ES-I3 (cell line): Measurements from ENCODE around the gene HAGHL.
"Not testable (repeated sequence)": the region's sequence is repeated elsewhere in the genome, so short reads cannot be mapped to it uniquely, and the experiment has no call there.

Source experiments
- H3K36me3 ChIP-seq: 2 replicates; pipeline ENCODE4 v1.6.1; 2013; ENCODE audit warnings: mild to moderate bottlenecking, low read length, control low read depth, moderate library complexity; ENCODE audit not compliant: insufficient read depth
- H3K4me1 ChIP-seq: 2 replicates; pipeline ENCODE4 v1.6.1; 2013; ENCODE audit warnings: mild to moderate bottlenecking, control low read depth, low read length; ENCODE audit not compliant: insufficient read depth
- H3K9ac ChIP-seq: 2 replicates; pipeline ENCODE4 v1.6.1; 2013; ENCODE audit warnings: low read depth, mild to moderate bottlenecking, low read length, moderate library complexity
- H3K9me3 ChIP-seq: 2 replicates; pipeline ENCODE4 v1.6.1; 2013; ENCODE audit warnings: mild to moderate bottlenecking, low read length, moderate library complexity; ENCODE audit not compliant: control insufficient read depth, insufficient read depth

HAGHL gene

GRCh38 chr16:684071-684794 is 42.7 kb upstream of the HAGHL start, which contains the start of gene JMJD8:
JMJD8 (minus strand) TSS chr16:684334; CDS start chr16:684319, 15 bp downstream.
- Histone ChIP-seq H3K36me3 (peaks cover 8% of the 10 kb centered on the region), H3K4me1 (no peaks in the 10 kb centered on the region), H3K9ac (peak within 1 kb of the TSS; percentile 69), H3K9me3 (no peaks in the 10 kb centered on the region)

DNA sequence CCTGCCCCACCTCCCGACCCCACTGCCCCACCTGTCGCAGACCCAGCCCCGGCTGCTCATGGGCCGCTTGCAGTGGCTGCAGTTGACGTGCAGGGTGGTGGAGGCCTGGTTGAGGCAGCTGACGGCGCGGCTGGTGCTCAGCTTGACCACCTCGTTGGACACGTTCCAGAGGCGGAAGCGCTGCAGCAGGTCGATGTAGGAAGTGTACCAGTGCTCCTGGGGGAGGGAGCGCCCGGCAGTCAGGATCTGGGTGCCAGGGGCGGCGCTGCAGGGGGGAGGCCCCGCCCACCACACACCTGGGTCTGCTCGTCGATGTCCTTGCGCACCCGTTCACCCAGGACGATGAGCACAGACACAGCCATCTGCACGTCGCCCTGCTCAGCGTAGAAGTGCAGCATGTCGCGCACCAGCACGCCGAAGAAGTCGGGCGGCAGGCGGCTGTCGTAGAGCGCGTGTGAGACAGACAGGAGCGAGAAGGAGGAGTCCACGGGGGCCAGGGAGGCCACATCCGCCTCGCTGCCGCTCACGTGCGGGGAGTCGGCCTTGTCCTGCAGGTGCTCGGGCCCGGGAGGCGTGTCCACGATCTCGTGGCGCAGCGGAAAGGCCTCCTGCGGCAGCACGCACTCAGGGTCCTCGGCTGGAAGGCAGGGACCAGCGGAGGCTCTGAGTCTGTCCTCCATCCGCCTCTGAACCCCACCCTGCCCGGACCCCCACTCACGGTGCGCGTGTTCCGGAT is 41.8 kb upstream of the HAGHL start:
- H3K9me3 ChIP-seq, result no peaks in the 10 kb centered on the region
- H3K36me3 ChIP-seq, result peaks cover 8% of the 10 kb centered on the region
- no peak overlapping the region for H3K9ac ChIP-seq
- H3K4me1 ChIP-seq, result no peaks in the 10 kb centered on the region

DNA sequence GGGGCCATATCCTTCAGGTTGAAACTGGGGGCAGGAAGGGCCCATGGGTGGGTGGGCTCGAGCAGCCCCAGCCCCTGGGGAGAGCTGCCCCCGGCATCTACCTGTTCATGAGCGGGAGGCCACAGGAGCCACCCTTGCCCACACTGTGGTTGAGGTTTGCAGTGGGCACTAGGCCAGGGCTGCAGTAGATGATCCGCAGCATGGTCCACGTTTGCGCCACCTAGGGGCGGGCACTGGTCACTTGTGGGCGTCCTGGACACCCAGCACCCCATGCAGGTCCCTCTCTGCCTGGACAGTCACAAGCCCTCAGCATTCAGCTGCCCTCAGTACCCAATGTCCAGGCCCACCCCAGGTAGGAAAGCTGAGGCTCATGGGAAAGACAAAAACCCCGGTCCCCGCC is 40.9 kb upstream of the HAGHL start:
- Histone ChIP-seq H3K4me1 (no peaks in the 10 kb centered on the region), H3K9ac (no peak overlapping the region), H3K9me3 (no peaks in the 10 kb centered on the region), H3K36me3 (peaks cover 8% of the 10 kb centered on the region)

DNA sequence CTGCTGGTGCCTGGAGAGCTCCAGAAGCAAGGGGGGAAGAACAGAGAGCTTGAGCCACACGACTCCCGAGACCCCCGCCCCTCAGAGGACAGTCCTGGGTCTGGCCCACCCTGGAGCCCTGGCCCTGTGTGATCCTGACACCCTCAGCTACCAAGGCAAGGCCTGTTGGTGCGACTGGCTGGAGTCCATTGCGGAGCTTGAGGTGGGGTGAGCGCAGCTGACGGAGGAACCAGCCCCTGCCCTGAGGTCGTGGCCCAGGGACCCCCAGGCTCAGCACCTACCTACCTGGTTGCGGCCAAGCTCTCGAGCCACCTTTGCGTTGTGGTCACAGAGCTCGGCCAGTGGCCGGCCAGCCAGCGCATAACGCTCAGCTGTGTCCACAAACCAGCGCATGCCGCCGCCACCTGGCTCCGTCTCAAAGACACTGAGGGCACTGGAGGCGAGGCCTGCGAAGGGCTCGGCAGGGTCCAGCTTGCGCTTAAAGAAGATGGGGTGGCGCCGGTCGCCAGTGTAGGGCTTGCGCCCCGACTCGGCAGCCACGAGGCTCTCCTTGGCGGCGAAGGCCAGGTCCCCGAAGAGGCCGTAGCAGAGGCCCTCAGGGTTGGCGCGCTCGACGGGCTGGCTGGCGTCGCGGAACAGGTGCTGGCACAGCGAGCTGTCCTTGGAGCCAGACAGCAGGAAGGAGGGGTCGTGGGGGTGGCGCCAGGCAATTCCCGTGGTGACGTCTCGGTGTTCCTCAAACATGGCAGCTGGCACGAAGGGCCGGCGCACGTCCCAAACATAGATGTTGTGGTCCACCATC is 40.2 kb upstream of the HAGHL start:
- Histone ChIP-seq H3K9me3 (no peaks in the 10 kb centered on the region), H3K9ac (no peak overlapping the region), H3K36me3 (peaks cover 8% of the 10 kb centered on the region), H3K4me1 (no peaks in the 10 kb centered on the region)

DNA sequence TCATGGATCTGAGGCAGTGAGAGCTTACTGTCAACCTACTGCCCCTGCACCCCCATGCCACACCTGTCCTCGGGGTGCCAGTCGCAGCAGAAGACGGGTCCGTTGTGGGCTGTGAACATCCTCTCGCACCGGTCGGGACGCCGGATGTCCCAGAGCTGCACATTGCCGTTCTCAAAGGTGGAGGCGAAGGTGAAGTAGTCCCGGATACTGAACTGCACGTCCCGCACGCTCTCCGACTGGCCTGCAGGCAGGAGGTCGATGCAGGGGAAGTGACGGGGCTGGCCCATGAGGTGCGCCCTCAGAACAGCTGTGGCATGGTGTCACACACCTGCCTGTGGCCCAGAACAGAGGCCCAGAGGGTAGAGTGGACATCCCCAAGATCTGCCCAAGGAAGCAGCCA is 39.4 kb upstream of the HAGHL start:
- Histone ChIP-seq H3K4me1 (no peaks in the 10 kb centered on the region), H3K9ac (no peak overlapping the region), H3K36me3 (peaks cover 6% of the 10 kb centered on the region; the same call in 1 of the 2 replicates)

DNA sequence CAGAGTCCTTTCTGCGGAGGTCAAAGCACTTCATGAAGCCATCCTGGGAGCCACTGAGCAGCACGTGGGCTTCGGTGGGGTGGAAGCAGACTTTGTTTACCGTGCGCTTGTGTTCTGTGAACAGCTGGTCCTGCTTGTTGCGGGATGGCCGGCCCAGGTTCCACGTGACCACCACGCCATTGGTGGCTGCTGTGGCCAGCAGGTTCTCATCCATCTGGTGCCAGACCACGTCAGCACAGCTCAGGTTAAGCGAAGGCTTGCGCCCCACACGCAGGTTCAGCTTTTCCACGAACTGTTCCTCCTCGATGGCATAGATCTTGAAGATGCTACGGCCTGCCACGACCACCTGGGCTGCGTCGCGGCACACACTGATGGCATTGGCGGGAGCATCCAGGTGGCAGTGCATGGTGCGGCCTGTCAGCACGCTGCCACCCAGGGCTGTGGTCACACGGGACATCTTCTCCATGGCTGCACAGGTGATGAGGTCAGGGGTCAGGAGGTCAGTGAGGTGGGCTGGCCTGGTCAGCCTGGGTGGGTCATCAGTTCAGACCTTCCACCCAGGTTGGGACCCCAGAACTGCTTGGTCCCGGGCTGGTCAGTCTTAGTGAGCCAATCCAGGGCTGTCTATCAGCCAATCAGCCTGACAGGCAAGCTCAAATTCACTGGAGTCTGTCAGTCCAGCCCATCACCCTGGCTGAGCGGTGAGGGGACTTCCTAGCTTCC is 37.6 kb upstream of the HAGHL start:
- Histone ChIP-seq H3K9me3 (no peaks in the 10 kb centered on the region), H3K4me1 (no peaks in the 10 kb centered on the region), H3K36me3 (no peaks in the 10 kb centered on the region), H3K9ac (peak overlapping the region; percentile 80)

More for the DNA sequence above, 39.4 kb upstream of the HAGHL start:
- H3K9me3 ChIP-seq, result no peaks in the 10 kb centered on the region

GRCh38 chr16:691242-691641 is 35.7 kb upstream of the HAGHL start:
- H3K36me3 ChIP-seq, result not testable (repeated sequence)

DNA sequence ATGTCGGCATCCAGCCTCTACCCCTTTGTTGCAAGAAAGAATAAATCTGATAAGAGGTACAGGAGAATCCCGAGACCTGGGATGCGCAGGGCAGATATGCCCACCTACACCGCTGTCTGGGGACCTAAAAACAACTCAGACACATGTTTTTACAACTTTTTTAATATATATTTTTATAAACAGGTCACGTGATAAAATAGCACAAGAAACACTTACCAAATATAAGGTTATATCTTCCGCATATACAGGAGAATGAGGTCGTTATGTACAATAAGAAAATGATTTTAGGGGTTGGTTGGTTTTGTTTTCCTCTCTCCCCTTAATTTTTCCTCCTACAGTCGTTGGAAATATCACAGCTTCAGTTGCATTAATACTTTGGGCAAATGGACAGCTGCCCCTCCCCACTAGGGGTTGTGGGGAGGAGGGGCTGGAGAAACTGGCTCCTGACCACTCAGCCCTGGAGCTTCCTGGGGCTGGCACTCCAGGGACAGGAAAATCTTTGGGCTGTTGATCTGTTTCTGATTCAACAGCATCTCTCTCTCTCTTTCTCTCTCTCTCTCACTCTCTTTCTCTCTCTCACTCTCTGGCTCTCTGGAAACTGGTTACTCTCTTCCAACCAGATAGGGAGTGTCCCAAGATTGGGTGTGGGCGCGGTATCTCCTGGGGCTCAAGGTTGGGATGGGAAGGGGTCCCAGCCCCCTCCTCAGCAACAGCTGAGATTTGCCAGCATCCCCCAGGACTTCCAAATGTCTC is 34.4 kb upstream of the HAGHL start:
- no peaks in the 10 kb centered on the region for H3K4me1 ChIP-seq

More at GRCh38 chr16:691242-691641, 35.7 kb upstream of the HAGHL start:
- not testable (repeated sequence) for H3K9me3 ChIP-seq, H3K9ac ChIP-seq, H3K4me1 ChIP-seq

DNA sequence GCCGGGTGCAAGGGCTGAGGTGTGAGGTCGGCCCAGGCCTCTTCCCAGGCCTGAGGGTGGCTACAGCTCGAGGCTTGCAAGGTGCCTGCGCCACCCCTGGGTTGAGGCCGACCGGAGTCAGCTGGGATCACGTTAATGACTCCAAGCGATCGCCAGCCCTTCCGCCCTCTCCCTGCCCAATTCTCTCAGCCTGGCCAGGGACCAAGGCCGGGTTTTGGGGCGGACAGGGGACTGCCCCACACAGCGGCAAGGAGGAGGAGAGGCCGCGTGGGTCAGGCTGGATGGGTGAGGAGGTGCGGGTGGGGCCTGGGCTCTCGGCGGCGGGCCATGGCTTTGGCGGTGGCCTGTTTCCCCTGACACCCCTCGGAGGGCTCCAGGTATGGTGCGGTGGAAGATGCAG is 33.5 kb upstream of the HAGHL start:
- Histone ChIP-seq H3K9ac (peak overlapping the region; percentile 41; the same call in 1 of the 2 replicates), H3K4me1 (no peaks in the 10 kb centered on the region), H3K36me3 (no peaks in the 10 kb centered on the region), H3K9me3 (no peaks in the 10 kb centered on the region)

More for the DNA sequence above, 34.4 kb upstream of the HAGHL start:
- H3K9me3 ChIP-seq, result no peaks in the 10 kb centered on the region
- H3K36me3 ChIP-seq, result no peaks in the 10 kb centered on the region
- no peak overlapping the region for H3K9ac ChIP-seq

- H3K9ac ChIP-seq, result peak overlapping the region; percentile 41; the same call in 1 of the 2 replicates
- no peaks in the 10 kb centered on the region for H3K9me3 ChIP-seq
- H3K36me3 ChIP-seq, result no peaks in the 10 kb centered on the region
- no peaks in the 10 kb centered on the region for H3K4me1 ChIP-seq
Measured at GRCh38 chr16:693766-694165, 33.1 kb upstream of the HAGHL start.

DNA sequence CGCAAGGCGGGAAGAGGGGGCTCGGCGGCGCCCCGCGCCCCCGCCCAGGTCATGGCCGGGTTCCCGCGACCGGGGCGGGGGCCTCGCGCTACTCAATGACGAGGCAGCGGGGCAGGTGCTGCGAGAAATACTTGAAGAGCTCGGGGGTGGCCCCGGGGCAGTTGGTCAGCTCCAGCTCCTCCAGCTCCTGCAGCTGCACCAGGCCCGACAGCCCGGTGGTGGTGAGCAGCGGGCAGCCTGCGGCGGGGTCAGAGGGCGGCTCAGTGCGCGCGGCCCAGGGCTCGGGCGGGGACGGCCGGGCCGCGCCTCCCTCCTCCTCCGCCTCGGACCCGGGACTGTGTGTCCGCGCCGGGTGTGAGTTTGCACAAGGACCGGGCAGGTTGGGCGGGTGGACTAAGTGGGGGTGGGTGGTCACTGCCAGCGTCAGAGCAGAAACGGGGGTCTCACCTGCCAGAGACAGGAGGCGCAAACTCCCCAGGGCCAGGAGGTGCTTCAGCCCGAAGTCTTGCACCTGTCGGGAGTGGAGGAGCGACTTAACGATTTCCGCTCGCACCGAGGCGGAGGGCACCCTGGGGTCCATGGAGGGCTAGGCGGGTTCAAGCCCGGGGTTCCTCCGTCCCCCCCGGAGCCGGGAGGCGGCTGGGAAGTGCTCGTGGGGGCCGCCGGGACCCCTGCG is 32.6 kb upstream of the HAGHL start:
- H3K36me3 ChIP-seq, result no peaks in the 10 kb centered on the region
- H3K9ac ChIP-seq, result peak overlapping the region; percentile 41
- H3K9me3 ChIP-seq, result no peaks in the 10 kb centered on the region
- no peaks in the 10 kb centered on the region for H3K4me1 ChIP-seq

DNA sequence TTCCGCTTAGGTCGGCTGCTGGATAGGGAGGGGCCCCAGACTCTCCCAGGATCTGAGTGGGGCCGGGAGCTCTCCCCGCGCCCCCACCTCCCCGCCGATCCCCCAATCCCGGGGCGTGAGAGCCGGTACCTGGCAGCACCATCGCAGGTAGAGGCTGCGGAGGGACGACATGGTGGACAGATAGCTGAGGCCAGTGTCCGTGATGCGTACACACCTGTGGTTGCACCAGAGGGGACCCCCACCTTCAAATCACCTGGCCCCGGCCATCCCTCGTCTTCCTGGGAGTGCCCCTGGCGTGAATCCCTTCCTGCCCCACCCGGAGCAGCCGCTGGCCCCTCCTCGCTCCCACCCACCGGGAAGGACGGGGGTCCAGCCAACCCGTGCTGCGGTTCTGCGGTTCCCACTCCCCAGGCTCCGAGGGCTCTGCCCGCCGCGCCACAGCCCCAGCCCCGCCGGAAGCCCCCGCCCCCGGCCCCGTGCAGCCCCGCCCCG is 32.0 kb upstream of the HAGHL start:
- Histone ChIP-seq H3K9ac (peak overlapping the region; percentile 45; the same call in 1 of the 2 replicates), H3K36me3 (no peaks in the 10 kb centered on the region), H3K9me3 (no peaks in the 10 kb centered on the region), H3K4me1 (no peaks in the 10 kb centered on the region)
